Astrocyte of the cerebellum (primary cell): ENCODE data around the gene SCGB1C1.
"Not testable (repeated sequence)": the region's sequence is repeated elsewhere in the genome, so short reads cannot be mapped to it uniquely, and the experiment has no call there.

Experiments
- DNase-seq: peaks from one replicate; pipeline ENCODE4 v3.0.0-alpha.2; 2011; ENCODE audit warnings: low read depth
- H3K4me3 ChIP-seq: 2 replicates; pipeline ENCODE4 v1.5.1; 2011; ENCODE audit warnings: mild to moderate bottlenecking, low read depth, low read length, moderate library complexity
- CTCF ChIP-seq: IDR thresholded peaks from 2 replicates; pipeline ENCODE4 v1.5.1; 2012; ENCODE audit warnings: low read length, low read depth, moderate library complexity, mild to moderate bottlenecking; ENCODE audit errors: missing control alignments
- in situ Hi-C: cut with HindIII; loops from 2 replicates; pipeline ENCODE4 v1.10.0; 2017; ENCODE audit warnings: low sequenced_read_pairs

The SCGB1C1 gene

GRCh38 chr11:236774-237767 is 44.2 kb downstream of the SCGB1C1 start, which contains the start of gene PSMD13:
Gene PSMD13, plus strand, starts transcription at chr11:236976. Its CDS starts 74 bp downstream, at chr11:237050.
- H3K4me3 ChIP-seq: peak within 1 kb of the TSS; percentile 96
- TF ChIP-seq CTCF: no peak
- peak; percentile 49 for DNase-seq
- in situ Hi-C loops: no loop called here

GRCh38 chr11:238346-238745 is 45.5 kb downstream of the SCGB1C1 start:
- in situ Hi-C loops, DNase-seq, H3K4me3 ChIP-seq: not testable (repeated sequence)

GRCh38 chr11:240315-240714 is 47.4 kb downstream of the SCGB1C1 start:
- in situ Hi-C loops: no loop called here

GRCh38 chr11:241634-242033 is 48.8 kb downstream of the SCGB1C1 start:
- no peak for TF ChIP-seq CTCF

More at GRCh38 chr11:240315-240714, 47.4 kb downstream of the SCGB1C1 start:
- no peak for TF ChIP-seq CTCF
- no peak overlapping the region for H3K4me3 ChIP-seq
- DNase-seq: no peak

More at GRCh38 chr11:241634-242033, 48.8 kb downstream of the SCGB1C1 start:
- H3K4me3 ChIP-seq: no peak overlapping the region
- in situ Hi-C loops: no loop called here
- no peak for DNase-seq
